H1 (cell line): ENCODE results near the gene TDRKH. TPM values are rescaled to one million over a fixed set of nuclear protein-coding genes. Genes with fewer than 3 reads are reported as not detected.

Experiments used
- CTCF ChIA-PET: fragments of 300-600 bp; sonication (Branson Sonifier 250); formaldehyde crosslinking; loops from one replicate; lab custom pipeline; 2021; ENCODE audit not compliant: partially characterized antibody; lab: Charles Lee
- POLR2A ChIA-PET: fragments of 300-600 bp; sonication (Branson Sonifier 250); formaldehyde crosslinking; loops from one replicate; lab custom pipeline; 2021; ENCODE audit warnings: inconsistent platforms; ENCODE audit not compliant: partially characterized antibody; lab: Charles Lee
- DNase-seq, 2 experiments: peaks; one replicate each; pipeline versions ENCODE4 v3.0.0 to v3.0.0-alpha.2; 2010 to 2022; ENCODE audit warnings: low spot score in 2 of 2, low read depth in 1 of 2, mixed read lengths in 1 of 2
- FAIRE-seq: peaks from 2 replicates; lab custom pipeline; 2011; peaks lifted over from hg19 to GRCh38; lab: Jason Lieb, UNC
- H2AFZ ChIP-seq: 2 replicates; pipeline ENCODE4 v1.8.1; 2012; ENCODE audit warnings: low read length, inconsistent platforms
- H2AK5ac ChIP-seq: 2 replicates; pipeline ENCODE4 v1.6.1; 2013; ENCODE audit warnings: low read depth, low read length
- H2BK120ac ChIP-seq: replicated peaks from 2 replicates; pipeline ENCODE3; 2013; ENCODE audit warnings: low read depth, low read length, inconsistent platforms
- H2BK12ac ChIP-seq: 2 replicates; pipeline ENCODE4 v1.6.1; 2013; ENCODE audit warnings: low read depth, low read length
- H2BK15ac ChIP-seq: 2 replicates; pipeline ENCODE4 v1.6.1; 2013; ENCODE audit warnings: low read length
- H2BK20ac ChIP-seq: 2 replicates; pipeline ENCODE4 v1.6.1; 2013; ENCODE audit warnings: low read length
- H2BK5ac ChIP-seq: 2 replicates; pipeline ENCODE4 v1.6.1; 2013; ENCODE audit warnings: low read depth, low read length
- H3K14ac ChIP-seq: 2 replicates; pipeline ENCODE4 v1.6.1; 2013; ENCODE audit warnings: inconsistent platforms; ENCODE audit not compliant: insufficient read length
- H3K18ac ChIP-seq: 2 replicates; pipeline ENCODE4 v1.6.1; 2013; ENCODE audit warnings: low read length; ENCODE audit errors: extremely low read depth
- H3K23ac ChIP-seq: 2 replicates; pipeline ENCODE4 v1.6.1; 2013; ENCODE audit warnings: inconsistent platforms; ENCODE audit not compliant: insufficient read length
- H3K23me2 ChIP-seq: 2 replicates; pipeline ENCODE4 v1.6.1; 2013; ENCODE audit warnings: low read depth, low read length
- H3K27ac ChIP-seq: 2 replicates; pipeline ENCODE4 v1.6.1; 2011; ENCODE audit warnings: low read depth, low read length, inconsistent platforms
- H3K27me3 ChIP-seq, 4 experiments: replicated peaks in 1 of 4; 1 replicate in 1 of 4; 2 replicates in 3 of 4; pipeline versions ENCODE4 v1.6.1 to v1.8.1; 2011 to 2013; ENCODE audit warnings: low read length in 3 of 4, mild to moderate bottlenecking in 3 of 4, inconsistent platforms in 2 of 4, mixed read lengths in 2 of 4, moderate library complexity in 1 of 4; ENCODE audit not compliant: control insufficient read depth in 3 of 4, insufficient read depth in 3 of 4; ENCODE audit errors: extremely low read depth in 1 of 4
- H3K36me3 ChIP-seq, 4 experiments: 2 replicates each; pipeline versions ENCODE4 v1.6.1 to v1.8.1; 2011 to 2013; ENCODE audit warnings: mild to moderate bottlenecking in 4 of 4, low read length in 3 of 4, moderate library complexity in 2 of 4, control low read depth in 1 of 4, inconsistent platforms in 1 of 4; ENCODE audit not compliant: insufficient read depth in 4 of 4, control insufficient read depth in 2 of 4
- H3K4ac ChIP-seq: replicated peaks from 2 replicates; pipeline ENCODE3; 2013; ENCODE audit warnings: low read length, low read depth, mixed read lengths, inconsistent platforms; ENCODE audit not compliant: insufficient read length
- H3K4me1 ChIP-seq, 4 experiments: replicated peaks in 1 of 4; 1 replicate in 1 of 4; 2 replicates in 3 of 4; pipeline versions ENCODE4 v1.6.1 to v1.8.1; 2011 to 2013; ENCODE audit warnings: low read length in 3 of 4, inconsistent platforms in 2 of 4, mixed read lengths in 1 of 4; ENCODE audit not compliant: insufficient read depth in 4 of 4, control insufficient read depth in 3 of 4
- H3K4me2 ChIP-seq, 2 experiments: 2 replicates each; pipeline versions ENCODE4 v1.6.1 to v1.8.1; 2011 to 2013; ENCODE audit warnings: low read depth in 2 of 2, low read length in 2 of 2, control low read depth in 1 of 2, inconsistent platforms in 1 of 2, mild to moderate bottlenecking in 1 of 2; ENCODE audit not compliant: insufficient read depth in 1 of 2
- H3K4me3 ChIP-seq, 4 experiments: fragments of 200-600, 300-600 bp in 1 of 4; sonication (generic), shearing (Covaris generic), sonication (Bioruptor Twin) in 1 of 4; 2 replicates each; pipeline versions ENCODE4 v1.5.1 to v1.8.1; 2011 to 2016; ENCODE audit warnings: low read length in 4 of 4, low read depth in 3 of 4, control low read depth in 2 of 4, inconsistent platforms in 2 of 4, mild to moderate bottlenecking in 2 of 4, mixed read lengths in 1 of 4, moderate library complexity in 1 of 4; ENCODE audit not compliant: insufficient read depth in 2 of 4; ENCODE audit errors: extremely low read depth in 1 of 4
- H3K56ac ChIP-seq: replicated peaks from 2 replicates; pipeline ENCODE3; 2013; ENCODE audit warnings: low read depth, mild to moderate bottlenecking, mixed read lengths, low read length, inconsistent platforms; ENCODE audit not compliant: insufficient read length
- H3K79me1 ChIP-seq: 2 replicates; pipeline ENCODE4 v1.6.1; 2013; ENCODE audit warnings: low read depth, low read length, control low read depth
- H3K79me2 ChIP-seq, 2 experiments: 2 replicates each; pipeline versions ENCODE4 v1.6.1 to v1.8.1; 2012 to 2013; ENCODE audit warnings: low read length in 2 of 2, mild to moderate bottlenecking in 2 of 2, inconsistent platforms in 1 of 2; ENCODE audit not compliant: insufficient read depth in 2 of 2, control insufficient read depth in 1 of 2
- H3K9ac ChIP-seq, 4 experiments: replicated peaks in 1 of 4; 1 replicate in 1 of 4; 2 replicates in 3 of 4; pipeline versions ENCODE4 v1.6.1 to v1.8.1; 2011 to 2013; ENCODE audit warnings: low read depth in 3 of 4, low read length in 3 of 4, control low read depth in 2 of 4, mild to moderate bottlenecking in 2 of 4, moderate library complexity in 2 of 4, inconsistent platforms in 1 of 4; ENCODE audit errors: extremely low read depth in 1 of 4
- H3K9me3 ChIP-seq, 2 experiments: 2 replicates each; pipeline versions ENCODE4 v1.6.1 to v1.8.1; 2012 to 2013; ENCODE audit warnings: mild to moderate bottlenecking in 2 of 2, moderate library complexity in 2 of 2, control low read depth in 1 of 2, inconsistent platforms in 1 of 2, low read depth in 1 of 2, low read length in 1 of 2, mixed read lengths in 1 of 2; ENCODE audit not compliant: insufficient read depth in 2 of 2
- H4K20me1 ChIP-seq, 2 experiments: replicated peaks in 1 of 2; 2 replicates each; pipeline versions ENCODE3 to v1.8.1; 2011 to 2013; ENCODE audit warnings: inconsistent platforms in 2 of 2, low read length in 2 of 2, mild to moderate bottlenecking in 1 of 2; ENCODE audit not compliant: insufficient read depth in 2 of 2, control insufficient read depth in 1 of 2
- H4K5ac ChIP-seq: 2 replicates; pipeline ENCODE4 v1.6.1; 2013; ENCODE audit warnings: low read length, low read depth, mixed read lengths, inconsistent platforms; ENCODE audit not compliant: insufficient read length
- H4K8ac ChIP-seq: 2 replicates; pipeline ENCODE4 v1.8.0; 2013; ENCODE audit warnings: mild to moderate bottlenecking, moderate library complexity, low read length, inconsistent platforms; ENCODE audit not compliant: insufficient read depth; ENCODE audit errors: extremely low read depth
- H4K91ac ChIP-seq: replicated peaks from 2 replicates; pipeline ENCODE3; 2013; ENCODE audit warnings: low read length, mixed read lengths, inconsistent platforms; ENCODE audit not compliant: insufficient read length
- GTF2F1 ChIP-seq: IDR thresholded peaks from 2 replicates; pipeline ENCODE4 v1.6.1; 2012; ENCODE audit warnings: low read depth, low read length, improper control_type of control experiment, borderline replicate concordance
- SIN3A ChIP-seq, 2 experiments: IDR thresholded peaks in 1 of 2; conservative IDR thresholded peaks in 1 of 2; 2 replicates each; pipeline ENCODE4 v1.6.1; 2011 to 2012; ENCODE audit warnings: low read length in 2 of 2, improper control_type of control experiment in 1 of 2, low read depth in 1 of 2, mild to moderate bottlenecking in 1 of 2
- SRF ChIP-seq: IDR thresholded peaks from 2 replicates; pipeline ENCODE4 v1.6.1; 2011; ENCODE audit warnings: mild to moderate bottlenecking, low read depth, low read length, moderate library complexity
- ZNF274 ChIP-seq: IDR thresholded peaks from 2 replicates; pipeline ENCODE4 v1.7.0; 2012; ENCODE audit warnings: low read length, borderline replicate concordance; ENCODE audit errors: extremely low read depth
- WGBS, 2 experiments: shearing (Covaris generic) in 1 of 2; methylation state at CpG; one replicate each; pipeline versions ENCODE4 v1.1.6 to v1.1.7; 2013 to 2015; ENCODE audit warnings: low lambda C conversion rate in 2 of 2, mixed read lengths in 2 of 2, inconsistent platforms in 1 of 2, low coverage in 1 of 2, missing lambda C conversion rate in 1 of 2; ENCODE audit not compliant: insufficient replicate concordance in 2 of 2, insufficient coverage in 1 of 2, insufficient read length in 1 of 2; ENCODE audit errors: extremely low coverage in 1 of 2, missing lambda C conversion rate in 1 of 2; 5-methylcytosine and 5-hydroxymethylcytosine counted together
- polyA plus RNA-seq, 7 experiments: library from polyadenylated mRNA; depleted of rRNA in 3 of 7; stranded (reverse) in 5 of 7; unstranded in 2 of 7; fragments of >200 nt in 5 of 7; fragments of 200-250 nt in 2 of 7; gene quantifications; 1 replicate in 5 of 7; 2 replicates in 1 of 7; 4 replicates in 1 of 7; pipeline versions ENCODE4 v1.2.1 to v1.2.3, GENCODE V29; 2011 to 2013; ENCODE audit warnings: missing spikeins in 2 of 7, mixed read lengths in 2 of 7
- total RNA-seq: library from RNA; stranded (reverse); fragmentation: NEBNext Ultra II Directional; extraction: Animal tissue kit (Norgen Biotek cat#: 25700); gene quantifications from 2 replicates; pipeline ENCODE4 v1.2.1, GENCODE V29; 2021

TDRKH gene
- total and polyA plus RNA-seq, 2 of the 8 experiments (the other 6 are each of a cell fraction or from before 2014, with no cell fraction given), result 9.9 to 26.1 TPM

DNA sequence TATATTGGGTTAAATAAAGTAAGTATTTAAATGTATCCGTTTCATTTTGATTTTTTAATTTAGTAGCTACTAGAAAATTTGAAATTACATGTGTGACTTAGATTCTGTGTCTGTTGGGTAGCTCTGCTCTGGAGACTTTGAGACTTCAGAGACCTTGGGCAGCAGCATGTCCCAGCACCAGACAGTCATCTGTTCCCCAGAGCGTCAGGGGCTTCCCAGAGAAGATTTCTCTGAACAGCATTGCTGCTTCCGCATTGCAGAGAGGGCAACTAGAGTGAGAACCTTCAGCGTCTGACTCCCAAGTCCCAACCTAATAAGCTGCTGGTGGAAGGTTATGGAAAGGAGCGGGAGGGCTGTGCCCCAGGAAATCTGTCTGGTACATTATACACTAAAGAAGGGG is 8.3 kb upstream of the TDRKH start:
- H2BK15ac ChIP-seq, result no peak overlapping the region
- H4K91ac ChIP-seq, result no peak overlapping the region
- H3K9ac ChIP-seq, result no peak overlapping the region
- H3K27me3 ChIP-seq, result peaks cover 0 to 3% (median 1%) of the 10 kb centered on the region in 4 experiments; a peak in 1 of 7 replicates
- no peak overlapping the region for H2BK12ac ChIP-seq
- no peak overlapping the region for H2AFZ ChIP-seq
- H3K14ac ChIP-seq, result no peak overlapping the region
- WGBS, 2 experiments, result 83 to 100% methylated on average over 1 to 5 of the region's 5 CpGs
- no peak for FAIRE-seq
- no peak overlapping the region; the same call in 1 of the 2 replicates for H3K18ac ChIP-seq
- no peak overlapping the region for H2BK5ac ChIP-seq
- ChIA-PET CTCF (interaction anchor here (0.6 to 2.6 kb wide), 8 partner anchors 9 to 174 kb away, joined by 3 to 12 read pairs (median 4); no protein-coding TSS in a partner anchor), POLR2A (no interaction called here)
- H2AK5ac ChIP-seq, result no peak overlapping the region
- no peak overlapping the region for H3K56ac ChIP-seq
- H3K27ac ChIP-seq, result no peak overlapping the region
- no peak overlapping the region for H4K8ac ChIP-seq
- no peak overlapping the region for H3K23ac ChIP-seq
- no peaks in the 10 kb centered on the region for H3K9me3 ChIP-seq
- H3K79me2 ChIP-seq, result no peaks in the 10 kb centered on the region
- no peak overlapping the region for H3K4me3 ChIP-seq
- no peak for DNase-seq
- no peak for TF ChIP-seq SIN3A (conservative IDR thresholded peaks at IDR 0.05 in 1 of 2, IDR thresholded peaks at IDR 0.05 in 1 of 2; ENCODE audit: low read depth in 1 of 2, low read length in 2 of 2)
- TF ChIP-seq SRF, result no peak
- TF ChIP-seq ZNF274, result no peak
- no peak for TF ChIP-seq GTF2F1
- no peaks in the 10 kb centered on the region; a peak in 1 of 7 replicates for H3K4me1 ChIP-seq
- H3K79me1 ChIP-seq, result no peaks in the 10 kb centered on the region
- H3K4ac ChIP-seq, result no peak overlapping the region
- no peak overlapping the region for H4K5ac ChIP-seq
- H3K4me2 ChIP-seq, result no peak overlapping the region
- H2BK120ac ChIP-seq, result no peak overlapping the region
- no peaks in the 10 kb centered on the region for H4K20me1 ChIP-seq
- H3K23me2 ChIP-seq, result no peaks in the 10 kb centered on the region
- no peaks in the 10 kb centered on the region for H3K36me3 ChIP-seq
- no peak overlapping the region for H2BK20ac ChIP-seq
